ENCODE measurements around the gene PPY.
"Not testable (repeated sequence)": the region's sequence is repeated elsewhere in the genome, so short reads cannot be mapped to it uniquely, and the experiment has no call there.

Gene PPY

DNA sequence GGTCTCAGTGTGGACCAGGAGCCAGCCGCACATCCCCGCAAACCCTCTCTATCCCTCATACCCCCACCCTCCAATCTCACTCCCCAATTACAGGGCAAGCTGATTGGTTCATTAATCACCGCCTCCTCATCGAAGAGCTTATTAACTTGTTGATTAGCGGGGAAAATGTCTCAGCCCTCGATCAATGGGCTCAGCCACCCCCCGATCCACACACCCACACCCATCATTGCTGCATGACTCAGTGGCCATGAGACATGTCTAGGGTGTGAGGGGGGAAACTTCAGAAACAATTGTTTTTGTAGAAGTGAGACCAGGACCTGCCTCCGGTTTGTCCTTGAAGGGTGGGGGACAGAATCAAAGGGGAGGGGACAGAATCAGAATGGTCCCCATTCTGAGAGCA is 13.9 kb upstream of the PPY start:
- DNase-seq (ENCODE audit: low read depth in 1 of 2, low spot score in 1 of 2) = no peak
- TF ChIP-seq JUND (IDR thresholded peaks at IDR 0.05; ENCODE audit: low read depth) = no peak
- in situ Hi-C loops (cut with HindIII; ENCODE audit: low pct_unique_long_range_greater_than_20kb, low sequenced_read_pairs) = no loop called here

DNA sequence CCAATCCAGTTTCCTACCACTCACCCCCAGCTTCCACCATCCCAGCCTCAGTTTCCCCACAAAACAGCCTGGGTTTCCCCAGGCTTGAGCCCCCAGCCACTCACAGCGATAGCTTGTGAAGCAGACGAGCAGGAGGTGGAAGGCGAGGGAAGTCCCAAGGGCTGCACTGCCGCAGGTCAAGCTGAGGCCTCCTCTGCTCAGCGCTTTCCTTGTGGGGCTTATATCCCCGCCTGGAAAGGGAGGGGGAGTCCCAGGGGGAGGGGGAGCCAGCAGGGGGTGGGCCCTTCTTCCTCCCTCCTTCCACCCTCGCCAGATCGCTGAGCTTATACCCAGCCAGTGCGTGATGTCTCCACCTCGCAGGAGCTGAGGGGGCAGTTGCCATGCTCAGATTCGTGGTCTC is 11.5 kb upstream of the PPY start, which contains the start of gene PYY:
Gene PYY, minus strand, starts transcription at position 195 of the 400 bp plus-strand sequence. CDS start 457 bp downstream, outside the sequence.
- in situ Hi-C loops (cut with HindIII; ENCODE audit: low pct_unique_long_range_greater_than_20kb, low sequenced_read_pairs) = no loop called here
- DNase-seq (ENCODE audit: low read depth in 1 of 2, low spot score in 1 of 2) = no peak
- TF ChIP-seq JUND (IDR thresholded peaks at IDR 0.05; ENCODE audit: low read depth) = no peak

DNA sequence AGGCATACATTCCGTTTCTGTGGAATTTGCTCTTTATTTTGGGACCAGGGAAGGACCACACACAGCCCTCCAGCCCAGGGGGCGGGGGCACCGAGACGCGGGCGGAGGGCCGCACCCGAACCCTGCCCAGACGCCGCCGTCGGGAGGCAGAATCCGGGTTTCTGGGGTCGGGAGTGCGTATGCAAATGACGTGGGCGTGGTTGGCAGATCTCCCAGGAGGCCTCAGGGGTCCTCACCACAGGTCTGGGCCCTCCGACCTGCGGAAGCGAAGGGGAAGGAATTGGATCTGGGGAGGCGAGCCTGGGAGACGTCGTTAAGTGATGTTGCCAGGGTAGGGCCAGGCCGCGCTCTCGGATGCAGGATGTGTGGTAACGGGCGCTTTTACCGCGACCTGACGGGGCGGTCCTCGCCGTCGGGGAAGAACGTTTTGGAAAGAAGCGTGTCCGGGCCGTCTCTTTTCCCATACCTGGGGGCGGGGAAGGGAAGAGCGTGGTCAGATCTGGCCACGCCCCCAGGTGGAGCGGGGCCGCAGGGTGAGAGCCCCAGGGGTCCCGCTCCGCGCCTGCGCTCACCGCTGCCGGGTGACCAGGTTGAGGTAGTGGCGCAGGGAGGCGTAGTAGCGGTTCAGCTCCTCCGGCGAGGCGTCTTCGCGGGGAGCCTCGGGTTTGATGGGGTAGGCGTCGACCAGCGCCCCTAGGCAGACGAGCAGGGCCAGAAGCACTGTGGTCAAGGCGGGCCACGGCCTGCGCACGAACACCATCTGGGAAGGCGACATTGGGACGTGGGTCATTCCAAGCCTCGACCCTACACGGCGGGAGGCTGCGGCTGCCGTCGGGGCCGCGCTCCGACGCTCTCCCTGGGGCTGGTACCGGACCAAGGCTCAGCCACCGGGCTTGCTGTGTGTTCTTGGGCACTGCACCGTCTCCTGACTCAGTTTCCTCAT is 10.7 kb upstream of the PPY start:
- no peak for DNase-seq (ENCODE audit: low read depth in 1 of 2, low spot score in 1 of 2)
- no peak for TF ChIP-seq JUND (IDR thresholded peaks at IDR 0.05; ENCODE audit: low read depth)
- in situ Hi-C loops (cut with HindIII; ENCODE audit: low pct_unique_long_range_greater_than_20kb, low sequenced_read_pairs) = no loop called here

DNA sequence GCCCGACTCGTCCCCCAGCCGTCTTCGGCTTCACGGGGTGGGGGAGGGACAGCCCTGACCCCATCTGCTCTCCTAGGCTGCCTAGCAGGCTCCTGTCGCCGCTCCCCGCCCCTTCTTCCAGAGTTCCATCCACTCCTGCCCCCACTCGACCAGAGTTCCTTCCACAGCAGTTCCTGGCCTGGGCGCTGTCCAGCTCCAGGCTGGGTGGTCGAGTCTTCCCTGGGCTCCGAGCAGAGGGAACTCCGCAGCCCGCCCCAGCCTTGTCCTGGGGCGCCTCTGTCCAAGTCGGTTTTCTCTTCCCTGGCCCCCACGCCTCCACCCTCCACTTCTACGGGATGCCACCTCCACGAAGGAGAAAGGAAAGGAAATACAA is 10.1 kb upstream of the PPY start:
- in situ Hi-C loops (cut with HindIII; ENCODE audit: low pct_unique_long_range_greater_than_20kb, low sequenced_read_pairs) = no loop called here
- DNase-seq (ENCODE audit: low read depth in 1 of 2, low spot score in 1 of 2) = no peak
- no peak for TF ChIP-seq JUND (IDR thresholded peaks at IDR 0.05; ENCODE audit: low read depth)

DNA sequence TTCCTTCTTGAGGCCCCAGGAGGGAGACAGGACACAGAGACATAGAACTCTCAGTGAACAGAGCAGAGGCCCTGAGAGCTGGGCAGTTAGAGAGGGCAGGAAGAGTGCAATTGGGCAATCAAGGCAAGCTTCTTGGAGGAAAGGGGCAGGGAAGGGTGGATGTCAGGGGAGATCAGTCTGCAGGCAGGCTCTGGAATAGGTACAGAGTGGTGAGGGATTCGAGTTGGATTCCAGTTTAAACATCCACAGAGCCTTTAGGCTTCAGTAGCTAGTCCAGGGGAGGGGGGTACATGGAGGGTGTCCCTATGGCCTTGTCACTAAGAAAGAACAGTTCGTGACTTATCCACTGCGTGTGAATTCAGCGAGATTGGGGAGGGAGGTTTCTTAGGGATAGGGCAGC is 9.5 kb upstream of the PPY start:
- DNase-seq (ENCODE audit: low read depth in 1 of 2, low spot score in 1 of 2) = no peak
- in situ Hi-C loops (cut with HindIII; ENCODE audit: low pct_unique_long_range_greater_than_20kb, low sequenced_read_pairs) = no loop called here
- TF ChIP-seq JUND (IDR thresholded peaks at IDR 0.05; ENCODE audit: low read depth) = no peak

DNA sequence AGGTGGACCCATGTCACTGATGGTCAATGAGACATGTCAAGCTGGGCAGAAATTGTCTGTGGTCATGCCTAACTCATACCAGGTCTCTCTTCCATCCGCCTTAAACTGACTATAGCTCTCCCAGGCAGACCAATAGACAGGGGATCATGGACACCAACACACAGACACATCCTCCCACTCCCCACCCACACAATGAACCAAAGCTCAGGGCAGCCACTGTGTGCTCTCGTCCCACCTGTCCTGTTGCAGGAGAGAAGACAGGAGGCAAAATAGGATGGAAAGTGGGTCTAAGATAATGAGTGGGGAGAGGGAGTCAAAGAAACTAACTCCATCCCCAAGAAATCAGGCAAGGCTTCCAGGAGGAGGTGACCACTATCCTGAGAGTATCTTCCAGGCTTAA is 8.3 kb upstream of the PPY start:
- TF ChIP-seq JUND (IDR thresholded peaks at IDR 0.05; ENCODE audit: low read depth) = no peak
- in situ Hi-C loops (cut with HindIII; ENCODE audit: low pct_unique_long_range_greater_than_20kb, low sequenced_read_pairs) = no loop called here
- no peak for DNase-seq (ENCODE audit: low read depth in 1 of 2, low spot score in 1 of 2)

DNA sequence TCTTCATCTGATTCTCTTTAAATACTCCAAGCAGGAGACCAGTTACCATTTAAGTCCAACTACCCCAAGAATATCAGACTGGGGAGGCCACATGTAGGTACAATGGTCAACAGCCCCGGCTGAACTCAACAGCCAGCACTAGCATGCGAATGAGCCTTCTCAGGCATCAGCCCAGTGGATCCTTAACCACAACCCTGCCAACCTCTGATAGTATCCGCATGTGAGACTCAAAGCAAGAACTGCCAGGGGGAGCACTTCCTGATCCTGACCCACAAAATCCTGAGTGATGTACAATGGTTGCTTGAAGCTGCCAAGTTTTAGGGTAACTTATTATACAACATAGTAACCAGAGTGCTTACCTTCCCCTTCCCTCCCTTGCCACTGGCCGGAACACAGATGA is 7.5 kb upstream of the PPY start:
- no peak for DNase-seq (ENCODE audit: low read depth in 1 of 2, low spot score in 1 of 2)
- no peak for TF ChIP-seq JUND (IDR thresholded peaks at IDR 0.05; ENCODE audit: low read depth)
- in situ Hi-C loops (cut with HindIII; ENCODE audit: low pct_unique_long_range_greater_than_20kb, low sequenced_read_pairs) = no loop called here

DNA sequence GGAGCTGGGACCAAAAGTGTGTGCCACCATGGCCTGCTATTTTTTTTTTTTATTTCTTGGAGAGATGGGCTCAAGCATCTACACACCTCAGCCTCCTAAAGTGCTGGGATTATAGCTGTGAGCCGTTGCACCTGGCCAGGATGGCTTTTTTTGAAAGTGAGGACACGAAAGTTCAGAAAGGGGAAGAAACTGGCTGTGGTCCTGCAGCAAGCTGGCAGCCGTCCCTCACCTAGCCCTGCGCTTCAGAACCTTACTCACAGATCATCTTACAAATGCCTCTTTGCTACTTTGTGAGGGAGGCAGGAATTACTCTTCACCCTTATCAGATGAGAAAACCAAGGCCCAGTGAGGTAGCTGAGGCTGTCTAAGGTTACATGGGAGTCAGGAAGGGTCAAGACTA is 4.5 kb upstream of the PPY start:
- DNase-seq (ENCODE audit: low read depth in 1 of 2, low spot score in 1 of 2) = no peak
- TF ChIP-seq JUND (IDR thresholded peaks at IDR 0.05; ENCODE audit: low read depth) = no peak
- in situ Hi-C loops (cut with HindIII; ENCODE audit: low pct_unique_long_range_greater_than_20kb, low sequenced_read_pairs) = no loop called here

DNA sequence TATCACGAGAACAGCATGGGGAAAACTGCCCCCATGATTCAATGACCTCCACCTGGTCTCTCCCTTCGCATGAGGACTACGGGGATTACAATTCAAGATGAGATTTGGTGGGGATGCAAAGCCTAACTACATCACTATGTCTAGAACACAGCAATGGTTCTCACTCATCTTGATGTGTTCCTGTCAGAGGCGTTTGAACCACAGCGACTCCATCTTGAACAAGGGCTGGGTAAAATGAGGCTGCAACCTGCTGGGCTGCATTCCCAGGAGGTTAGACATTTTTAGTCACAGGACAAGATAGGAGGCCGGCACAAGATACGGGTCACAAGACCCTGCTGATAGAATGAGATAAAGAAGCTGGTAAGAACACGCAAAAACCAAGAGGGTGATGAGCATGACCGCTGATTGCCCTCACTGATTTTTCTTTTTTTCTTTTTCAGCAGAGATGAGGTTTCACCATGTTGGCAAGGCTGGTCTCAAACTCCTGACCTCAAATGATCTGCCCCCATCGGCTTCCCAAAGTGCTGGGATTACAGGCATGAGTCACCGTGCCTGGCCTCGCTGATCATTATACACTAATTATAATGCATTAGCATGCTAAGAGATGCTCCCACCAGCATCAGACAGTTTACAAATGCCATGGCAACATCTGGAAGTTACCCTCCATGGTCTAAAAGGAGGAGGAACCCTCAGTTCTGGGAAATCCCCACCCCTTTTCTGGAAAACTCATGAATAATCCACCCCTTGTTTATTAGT is 3.0 kb upstream of the PPY start:
- in situ Hi-C loops (cut with HindIII; ENCODE audit: low pct_unique_long_range_greater_than_20kb, low sequenced_read_pairs) = no loop called here
- no peak for DNase-seq (ENCODE audit: low read depth in 1 of 2, low spot score in 1 of 2)
- TF ChIP-seq JUND (IDR thresholded peaks at IDR 0.05; ENCODE audit: low read depth) = no peak

DNA sequence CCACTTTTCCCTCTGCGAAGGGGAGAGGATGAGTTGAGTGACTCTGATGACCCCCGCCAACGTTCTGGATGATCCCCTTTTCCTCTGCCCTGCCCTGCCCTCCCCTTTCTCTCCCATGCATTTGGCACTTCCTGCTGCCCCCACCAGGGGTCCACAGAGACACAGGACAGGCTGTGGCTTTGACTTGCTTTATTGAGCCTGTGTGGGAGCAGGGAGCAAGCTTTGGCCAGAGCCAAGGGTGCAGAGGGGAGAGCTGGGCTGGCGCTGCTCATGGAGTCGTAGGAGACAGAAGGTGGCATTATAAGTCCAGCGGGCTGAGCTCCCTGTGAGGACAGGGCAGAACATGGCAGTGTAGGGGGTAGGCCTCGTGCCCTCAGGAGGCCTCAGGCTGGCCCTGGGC is 1.6 kb downstream of the PPY start:
- in situ Hi-C loops (cut with HindIII; ENCODE audit: low pct_unique_long_range_greater_than_20kb, low sequenced_read_pairs) = no loop called here
- DNase-seq (ENCODE audit: low read depth in 1 of 2, low spot score in 1 of 2) = peak in 1 of 2 experiments; percentile 74
- TF ChIP-seq JUND (IDR thresholded peaks at IDR 0.05; ENCODE audit: low read depth) = no peak

DNA sequence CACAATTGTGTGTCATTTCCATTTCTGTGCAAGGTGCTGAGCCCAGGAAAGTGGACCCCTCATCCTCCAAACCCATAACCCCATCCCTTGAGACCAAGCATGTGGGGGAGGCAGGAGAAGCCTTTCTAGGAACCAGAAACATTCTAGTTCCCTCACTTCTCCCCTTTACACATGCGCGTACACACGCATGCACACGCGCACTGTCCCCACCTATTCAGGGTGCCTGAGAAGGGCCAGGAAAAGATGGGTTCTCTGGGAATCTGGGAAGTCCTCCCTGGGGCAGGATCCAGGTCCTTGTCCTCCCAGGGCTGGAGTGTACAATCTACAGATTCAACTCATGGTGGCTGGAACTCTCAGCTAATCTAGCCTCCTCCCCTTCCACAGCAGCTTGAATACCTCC is 2.4 kb downstream of the PPY start:
- TF ChIP-seq JUND (IDR thresholded peaks at IDR 0.05; ENCODE audit: low read depth) = no peak
- in situ Hi-C loops (cut with HindIII; ENCODE audit: low pct_unique_long_range_greater_than_20kb, low sequenced_read_pairs) = no loop called here
- no peak for DNase-seq (ENCODE audit: low read depth in 1 of 2, low spot score in 1 of 2)

DNA sequence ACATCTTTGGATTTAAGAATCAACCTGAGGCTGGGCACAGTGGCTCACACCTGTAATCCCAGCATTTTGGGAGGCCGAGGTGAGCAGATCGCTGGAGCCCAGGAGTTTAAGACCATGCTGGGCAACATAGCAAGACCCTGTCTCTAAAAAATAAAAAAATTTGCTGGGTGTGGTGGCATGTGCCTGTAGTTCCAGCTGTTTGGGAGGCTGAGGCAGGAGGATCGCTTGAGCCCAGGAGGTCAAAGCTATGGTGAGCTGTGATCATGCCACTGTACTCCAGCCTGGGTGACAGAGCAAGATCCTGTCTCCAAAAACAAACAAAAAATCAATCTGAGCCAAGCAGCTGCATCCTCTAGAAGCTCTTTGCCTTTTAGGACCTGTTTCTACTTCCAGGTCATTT is 2.8 kb downstream of the PPY start:
- in situ Hi-C loops (cut with HindIII; ENCODE audit: low pct_unique_long_range_greater_than_20kb, low sequenced_read_pairs); DNase-seq (ENCODE audit: low read depth in 1 of 2, low spot score in 1 of 2): not testable (repeated sequence)

DNA sequence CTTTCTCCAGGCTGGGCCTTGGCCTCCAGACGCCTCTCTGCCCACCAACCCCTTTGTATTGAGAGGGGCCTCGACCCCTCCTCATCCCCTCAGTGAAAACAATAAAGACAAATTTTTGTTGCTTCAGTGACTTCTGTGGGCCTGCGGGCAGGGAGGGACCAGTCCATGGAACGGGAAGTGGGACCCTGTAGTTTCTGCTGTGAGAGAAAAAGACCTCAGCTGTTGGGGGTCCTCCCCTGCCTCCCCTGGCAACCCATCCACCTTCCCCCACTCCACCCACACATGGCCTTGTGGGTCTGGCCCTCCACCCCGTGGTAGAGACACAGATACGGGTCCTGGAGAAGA is 3.5 kb downstream of the PPY start:
- in situ Hi-C loops (cut with HindIII; ENCODE audit: low pct_unique_long_range_greater_than_20kb, low sequenced_read_pairs) = no loop called here
- DNase-seq (ENCODE audit: low read depth in 1 of 2, low spot score in 1 of 2) = no peak
- TF ChIP-seq JUND (IDR thresholded peaks at IDR 0.05; ENCODE audit: low read depth) = no peak

Measured in T47D (cell line).